GM08714 (cell line): ENCODE results near the gene DCLRE1B.

Source experiments
- H3K4me3 ChIP-seq: fragments of 200-500 bp; sonication (Bioruptor generic); 2 replicates; pipeline ENCODE4 v1.5.1; 2014; ENCODE audit warnings: mild to moderate bottlenecking, low read length, inconsistent platforms
- ZNF274 ChIP-seq: IDR thresholded peaks from 2 replicates; pipeline ENCODE4 v1.6.1; 2012; ENCODE audit warnings: mild to moderate bottlenecking, low read depth, low read length

Gene DCLRE1B

DNA sequence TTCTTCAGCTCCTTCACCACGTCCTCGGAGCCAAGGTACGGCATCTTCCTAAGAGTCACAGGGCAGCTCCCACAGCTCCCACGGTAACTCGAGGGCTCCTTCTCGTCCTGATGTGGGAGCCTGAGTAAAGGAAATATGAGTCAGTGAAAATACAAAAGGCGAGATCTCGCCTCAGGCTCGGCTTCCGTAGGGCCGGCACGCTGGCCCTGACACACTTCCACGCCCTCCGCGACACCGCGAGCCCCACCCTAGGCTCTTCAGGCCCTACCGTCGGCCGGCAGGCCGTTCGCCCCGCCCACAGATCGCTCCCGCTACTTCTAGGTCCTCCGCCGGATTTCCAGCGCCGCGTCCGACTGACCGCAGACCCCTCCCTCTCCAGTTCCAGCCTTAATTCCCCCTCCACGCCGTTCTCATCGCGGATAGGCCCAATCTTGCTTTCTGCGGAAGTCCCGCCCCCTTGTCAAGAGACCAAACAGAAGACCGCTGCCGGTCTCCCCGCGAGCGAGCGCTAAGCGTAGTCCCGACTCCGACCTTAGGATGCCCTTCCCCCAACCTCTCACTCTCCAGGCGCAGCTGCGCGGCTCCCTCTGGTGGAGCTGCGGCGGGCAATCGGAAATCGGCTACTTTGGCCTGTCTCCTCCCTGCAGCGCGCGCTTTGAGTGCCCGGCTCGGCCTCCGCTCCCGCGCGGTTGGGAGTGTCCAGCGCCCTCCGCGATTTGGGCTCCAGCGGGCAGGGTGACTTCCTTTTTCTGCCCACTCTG lies at the start of gene DCLRE1B, which contains the start of gene AP4B1:
Gene DCLRE1B (plus strand): TSS at position 653 of the 761 bp plus-strand sequence. CDS start 261 bp downstream, outside the sequence.
Gene AP4B1 (minus strand): TSS at position 126 of the 761 bp plus-strand sequence. CDS start 82 bp downstream, at position 44.
- H3K4me3 ChIP-seq: peak within 1 kb of the TSS; percentile 88
- TF ChIP-seq ZNF274: no peak

DNA sequence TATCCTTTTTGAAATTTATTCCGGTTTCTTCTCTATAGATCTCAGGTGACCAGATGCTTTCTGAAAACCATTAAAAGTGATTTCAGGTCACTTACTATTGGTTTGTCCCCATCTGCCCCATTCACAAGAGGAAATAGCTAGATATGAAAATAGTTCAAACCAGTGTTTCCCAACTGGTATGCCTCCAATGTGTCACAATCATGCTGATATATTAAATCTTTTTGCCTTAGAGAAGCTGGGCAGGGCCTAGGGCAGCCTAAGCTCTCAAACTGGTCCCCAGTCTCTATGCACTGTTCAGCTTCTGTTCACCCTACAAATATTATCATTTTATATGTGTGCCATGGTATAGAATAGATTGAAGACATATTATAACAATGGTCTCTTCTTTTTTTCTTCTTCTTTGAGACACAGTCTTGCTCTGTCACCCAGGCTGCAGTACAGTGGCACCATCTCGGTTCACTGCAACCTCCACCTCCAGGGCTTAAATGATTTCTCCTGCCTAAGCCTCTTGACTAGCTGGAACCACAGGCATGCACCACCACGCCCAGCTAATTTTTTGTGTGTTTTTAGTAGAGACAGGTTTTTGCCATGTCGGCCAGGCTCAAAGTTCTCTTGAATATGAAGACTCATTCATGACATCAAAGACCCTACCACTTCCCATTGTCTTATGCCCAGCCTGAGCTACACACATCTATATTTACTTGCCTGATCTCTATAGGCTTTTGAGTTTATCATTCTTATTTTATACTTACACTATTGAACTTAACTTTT lies 49.3 kb upstream of the DCLRE1B start:
- TF ChIP-seq ZNF274: no peak
- no peak overlapping the region for H3K4me3 ChIP-seq

DNA sequence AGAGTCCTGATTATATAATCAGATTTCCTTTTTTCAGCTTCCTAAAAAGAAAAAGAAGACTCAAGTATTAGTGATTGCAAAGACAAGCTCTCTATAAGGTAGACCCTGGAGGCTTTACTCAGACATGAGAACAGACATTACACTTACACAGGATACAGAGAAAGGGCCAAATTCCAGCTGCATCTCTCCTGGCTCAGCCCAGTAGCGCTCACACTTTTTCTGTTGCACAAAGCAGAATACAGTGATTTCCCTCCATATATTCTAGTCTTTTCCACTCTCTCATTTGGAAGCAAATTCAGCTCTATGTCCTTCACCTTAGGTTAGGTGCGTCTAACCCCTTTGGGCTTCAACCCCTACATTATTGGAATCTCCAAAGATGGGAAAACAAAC lies 48.7 kb upstream of the DCLRE1B start:
- no peak for TF ChIP-seq ZNF274
- H3K4me3 ChIP-seq: no peak overlapping the region

DNA sequence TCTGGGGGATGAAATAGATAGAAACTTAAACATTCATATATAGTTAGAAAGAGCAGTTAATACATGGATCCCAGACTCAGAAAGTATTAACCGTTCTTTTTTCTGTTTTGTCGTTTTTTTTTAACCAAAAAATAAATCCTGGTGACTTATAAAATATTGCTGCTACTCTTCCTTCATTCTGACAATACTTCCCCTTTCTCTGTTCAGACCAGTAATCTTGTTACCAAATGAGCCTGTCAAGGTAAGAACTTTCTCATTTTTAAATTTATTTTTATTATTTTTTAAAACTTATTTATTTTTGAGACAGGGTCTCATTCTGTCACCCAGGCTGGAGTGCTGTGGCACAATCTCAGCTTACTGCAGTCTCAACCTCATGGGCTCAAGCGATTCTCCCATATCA lies 47.4 kb upstream of the DCLRE1B start:
- peak overlapping the region; percentile 35; the same call in 1 of the 2 replicates for H3K4me3 ChIP-seq
- no peak for TF ChIP-seq ZNF274

DNA sequence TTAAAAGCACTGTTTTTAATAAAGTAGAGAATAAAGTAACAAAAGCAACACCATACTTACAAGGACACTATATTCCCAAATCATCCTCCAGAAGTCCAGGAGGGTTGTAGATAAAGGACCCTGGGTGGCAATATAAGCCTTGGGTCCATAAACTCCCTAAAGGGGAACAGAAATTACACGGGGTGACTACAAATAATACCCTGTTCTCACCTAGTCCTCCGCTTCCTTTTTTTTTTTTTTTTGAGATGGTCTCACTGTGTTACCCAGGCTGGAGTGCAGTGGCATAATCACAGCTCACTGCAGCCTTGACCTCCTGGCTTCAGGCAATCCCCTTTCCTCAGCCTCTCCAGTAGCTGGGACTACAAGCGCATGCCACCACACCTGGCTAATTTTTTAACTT lies 46.7 kb upstream of the DCLRE1B start:
- TF ChIP-seq ZNF274: no peak
- H3K4me3 ChIP-seq: peak overlapping the region; percentile 53; the same call in 1 of the 2 replicates

DNA sequence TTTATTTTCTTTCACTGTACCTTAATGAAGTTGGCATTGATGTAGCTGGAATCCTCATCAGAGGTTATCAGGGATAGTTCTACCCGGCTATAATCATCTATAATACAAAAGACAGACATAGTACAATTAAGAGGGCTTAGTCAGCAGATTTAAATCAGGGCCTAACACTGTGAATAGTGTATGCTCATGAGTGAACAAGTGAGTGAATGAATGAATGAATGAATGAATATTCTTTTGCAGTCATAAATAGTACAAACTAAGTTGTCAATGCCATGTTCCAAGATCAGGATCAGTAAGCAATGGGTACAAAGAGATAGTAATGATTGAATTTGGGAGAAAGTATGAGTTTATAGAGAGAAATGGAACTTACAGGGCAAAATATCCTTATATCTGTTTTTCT lies 46.1 kb upstream of the DCLRE1B start:
- H3K4me3 ChIP-seq: peak overlapping the region; percentile 53
- no peak for TF ChIP-seq ZNF274

DNA sequence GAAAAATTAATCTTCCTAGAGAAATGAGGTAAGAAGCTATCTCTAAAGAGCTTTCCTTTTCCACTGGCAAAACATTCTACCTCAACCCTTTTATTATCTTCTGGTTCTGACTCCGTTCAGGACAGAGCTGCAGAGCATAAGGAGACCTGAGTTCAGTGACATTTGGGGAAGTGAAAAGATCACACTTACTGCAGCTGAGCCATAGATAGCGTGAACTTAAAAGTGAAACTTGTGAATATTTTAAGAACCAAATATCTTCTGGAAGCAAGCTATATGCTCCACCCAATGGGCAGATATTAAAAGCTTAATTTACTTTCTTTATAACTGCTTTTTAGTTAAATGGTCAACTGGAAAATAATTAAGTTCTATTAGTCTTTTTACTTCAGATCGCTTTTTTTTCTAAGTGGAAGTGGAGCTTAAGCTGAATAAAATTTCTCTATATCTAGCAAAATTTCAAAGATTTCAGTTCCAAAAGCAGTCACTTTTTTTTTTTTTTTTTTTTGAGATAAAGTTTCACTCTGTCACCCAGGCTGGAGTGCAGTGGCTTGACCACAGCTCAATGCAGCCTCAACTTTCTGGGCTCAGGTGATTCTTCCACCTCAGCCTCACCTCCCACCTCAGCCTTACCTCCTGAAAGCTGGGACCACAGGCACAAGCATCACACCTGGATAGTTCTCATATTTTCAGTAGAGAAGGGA lies 45.5 kb upstream of the DCLRE1B start:
- no peak for TF ChIP-seq ZNF274
- H3K4me3 ChIP-seq: peak overlapping the region; percentile 37

DNA sequence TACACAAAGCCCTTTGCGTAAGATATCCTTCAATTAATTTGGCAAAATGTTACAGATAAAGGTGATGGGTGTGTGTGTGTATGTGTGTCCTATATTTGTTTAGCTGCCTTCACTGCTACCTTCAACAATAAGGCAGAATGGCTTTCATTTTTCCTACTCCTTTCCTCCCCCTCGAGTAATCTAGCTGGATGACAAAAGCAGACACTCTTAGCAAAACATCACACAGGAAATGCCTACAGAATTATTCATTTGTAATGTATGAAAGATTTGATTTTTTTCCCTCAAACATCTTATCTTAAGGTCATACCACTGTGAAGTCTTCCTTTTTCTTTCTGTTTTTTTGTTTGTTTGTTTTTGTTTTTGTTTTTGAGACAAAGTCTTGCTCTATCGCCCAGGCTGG lies 44.2 kb upstream of the DCLRE1B start:
- no peak for TF ChIP-seq ZNF274
- no peak overlapping the region for H3K4me3 ChIP-seq

DNA sequence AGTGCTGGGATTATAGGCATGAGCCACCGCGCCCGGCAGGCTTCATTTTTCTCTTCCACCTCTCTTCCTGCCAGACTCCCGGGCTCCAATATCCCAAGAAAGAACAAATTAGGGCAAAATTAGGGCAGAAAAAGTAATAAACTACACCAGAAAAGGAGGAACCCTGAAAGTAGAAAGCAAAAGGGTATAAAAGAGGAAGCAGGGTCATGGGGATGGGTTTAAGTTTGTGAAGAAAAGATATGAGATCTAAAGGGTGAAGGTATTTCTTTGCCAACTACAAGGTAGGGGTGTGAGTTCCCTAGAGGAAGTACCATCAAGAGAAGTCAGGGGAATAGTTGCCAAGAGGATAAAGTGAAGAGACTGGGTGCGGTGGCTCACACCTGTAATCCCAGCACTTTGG lies 43.5 kb upstream of the DCLRE1B start:
- no peak overlapping the region for H3K4me3 ChIP-seq
- no peak for TF ChIP-seq ZNF274

DNA sequence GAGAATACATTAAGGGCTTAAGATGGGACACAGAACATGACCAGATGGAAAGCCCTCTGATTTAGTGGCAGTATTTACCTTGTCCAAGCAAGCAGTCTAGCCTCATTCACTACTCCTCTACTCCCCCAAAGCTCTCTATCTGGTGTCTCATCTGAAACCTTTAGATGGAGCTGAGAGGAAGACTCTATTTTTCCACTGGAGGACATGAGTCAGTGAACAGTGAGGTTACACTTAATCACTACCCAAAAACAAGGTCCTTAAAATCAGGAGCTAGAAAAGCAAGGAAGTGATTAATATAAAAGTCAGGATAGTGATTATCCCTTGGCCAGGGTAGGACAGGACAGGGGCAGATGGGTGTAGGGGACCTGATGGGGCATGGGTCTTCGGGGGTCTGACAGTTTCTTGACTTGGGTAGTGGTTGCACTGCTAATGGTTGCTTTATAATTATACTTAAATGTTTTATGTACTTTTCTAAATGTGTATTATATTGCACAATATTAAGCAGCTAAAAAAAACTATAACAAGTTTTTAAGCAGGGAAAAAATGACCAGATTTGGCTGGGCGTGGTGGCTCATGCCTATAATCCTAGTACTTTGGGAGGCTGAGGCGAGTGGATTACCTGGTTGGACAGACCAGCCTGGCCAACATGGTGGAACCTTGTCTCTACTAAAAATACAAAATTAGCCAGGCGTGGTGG lies 36.6 kb upstream of the DCLRE1B start:
- no peak overlapping the region; the same call in 1 of the 2 replicates for H3K4me3 ChIP-seq
- no peak for TF ChIP-seq ZNF274

DNA sequence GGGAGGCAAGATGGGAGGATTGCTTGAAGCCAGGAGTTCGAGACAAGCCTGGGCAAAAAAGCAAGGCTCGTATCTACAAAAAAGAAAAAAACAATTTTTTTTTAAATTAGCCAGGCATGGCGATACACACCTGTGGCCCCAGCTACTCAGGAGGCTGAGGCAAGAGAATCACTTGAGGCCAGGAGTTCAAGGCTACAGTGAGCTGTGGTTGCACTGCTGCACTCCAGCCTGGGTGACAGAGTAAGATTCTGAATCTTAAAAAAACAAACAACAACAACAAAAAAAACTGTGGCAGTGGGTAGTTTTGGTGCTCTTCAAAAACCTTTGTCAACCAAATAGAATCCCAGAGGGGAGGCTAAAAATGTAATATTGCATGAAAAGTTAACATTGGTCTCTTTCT lies 34.3 kb upstream of the DCLRE1B start:
- H3K4me3 ChIP-seq: peak overlapping the region; percentile 100
- TF ChIP-seq ZNF274: no peak

DNA sequence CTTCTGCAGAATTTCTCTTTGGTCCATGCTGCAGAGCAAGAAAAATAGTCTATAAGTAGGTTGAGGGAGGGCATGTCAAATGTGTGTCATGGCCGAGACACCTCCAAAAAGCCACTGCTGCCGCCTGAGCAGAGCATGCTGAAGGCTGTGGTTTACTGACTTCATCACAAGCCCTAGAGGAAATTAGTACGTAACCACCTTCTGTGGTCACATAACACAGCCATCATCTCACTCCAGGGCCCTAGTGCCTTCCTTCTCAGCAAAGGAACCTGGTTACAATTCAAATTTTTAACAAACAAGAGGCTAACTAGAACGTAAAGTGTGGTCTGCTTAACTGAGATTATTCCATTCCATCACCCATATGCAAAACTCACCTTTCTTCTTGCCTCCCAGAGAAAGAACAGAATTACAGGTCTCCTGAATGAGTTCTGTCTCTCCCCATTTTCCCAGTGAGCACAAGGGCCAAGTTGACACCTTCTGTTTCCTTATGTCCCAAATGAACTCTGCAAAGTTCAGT lies 33.5 kb upstream of the DCLRE1B start, which contains the start of gene PTPN22:
Gene PTPN22 (minus strand): TSS at position 116 of the 517 bp plus-strand sequence.
- H3K4me3 ChIP-seq: peak within 1 kb of the TSS; percentile 100
- no peak for TF ChIP-seq ZNF274

DNA sequence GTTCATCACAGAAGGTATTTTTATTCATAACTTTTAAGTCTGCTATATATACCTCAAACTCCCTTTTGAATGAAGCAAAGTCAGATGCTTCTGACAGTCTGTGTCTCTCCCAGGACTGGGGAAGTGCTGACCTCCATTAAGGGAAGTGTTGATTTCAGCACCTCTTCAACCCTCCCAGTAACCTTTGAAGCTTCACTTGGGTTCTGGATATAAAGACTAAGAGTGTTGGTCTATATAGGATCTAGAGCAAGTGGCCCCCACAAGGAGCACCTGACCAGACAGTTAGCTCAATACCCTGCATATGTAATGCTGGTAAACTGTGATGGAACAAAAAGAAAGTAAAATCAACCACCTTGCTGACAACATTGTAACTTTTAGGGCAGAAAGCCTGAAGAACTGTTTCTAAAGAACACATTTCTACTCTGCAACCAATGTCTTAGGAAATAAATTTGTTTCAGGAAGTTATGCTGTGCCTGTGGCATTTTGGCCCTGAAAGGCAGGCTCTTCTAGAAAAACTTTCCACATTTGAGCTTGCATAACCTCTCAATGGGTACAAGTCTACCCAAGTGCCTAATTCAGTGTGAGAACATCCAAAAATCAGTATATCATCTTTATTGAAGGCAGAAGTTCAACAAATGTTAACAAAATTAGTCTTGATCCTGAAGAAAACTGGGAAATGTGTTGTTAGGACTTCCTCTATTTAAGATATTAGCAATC lies 32.7 kb upstream of the DCLRE1B start:
- TF ChIP-seq ZNF274: no peak
- H3K4me3 ChIP-seq: peak overlapping the region; percentile 100; the same call in 1 of the 2 replicates
